Adrenal gland (tissue), 12 donors: ENCODE data around the gene CTNND2. TPM values are rescaled to one million over a fixed set of nuclear protein-coding genes. Genes with fewer than 3 reads are reported as not detected.

Experiments used
- DNase-seq, 7 donors: peaks; one replicate each; pipeline ENCODE4 v3.0.0-alpha.2; 2019 to 2020
- H3K27ac ChIP-seq, 5 donors: fragments of 200-600 bp; sonication (generic) in 4 of 5; 1 replicate in 3 of 5; 2 replicates in 2 of 5; pipeline versions ENCODE4 v1.5.1 to v1.8.0; 2016 to 2020; ENCODE audit warnings: mild to moderate bottlenecking in 1 of 5
- H3K27me3 ChIP-seq: fragments of 200-600 bp; 2 replicates; pipeline ENCODE4 v1.8.0; 2021
- H3K36me3 ChIP-seq, 2 donors: fragments of 200-600 bp; replicated peaks in 1 of 2; 1 replicate in 1 of 2; 2 replicates in 1 of 2; pipeline versions ENCODE4 v1.5.1 to v1.8.0; 2018 to 2022
- H3K4me1 ChIP-seq, 2 donors: fragments of 200-600 bp; replicated peaks in 1 of 2; 1 replicate in 1 of 2; 2 replicates in 1 of 2; pipeline versions ENCODE4 v1.5.1 to v1.8.0; 2018 to 2021
- H3K4me3 ChIP-seq, 4 donors: fragments of 200-600 bp; sonication (generic) in 3 of 4; one replicate each; pipeline ENCODE4 v1.5.1; 2016 to 2018
- H3K9me3 ChIP-seq, 3 donors: fragments of 200-600 bp; sonication (generic) in 1 of 3; replicated peaks in 1 of 3; 1 replicate in 2 of 3; 2 replicates in 1 of 3; pipeline versions ENCODE4 v1.5.1 to v1.8.0; 2016 to 2021
- POLR2A ChIP-seq, 2 donors: fragments of 450-650 bp; IDR thresholded peaks; one replicate each; pipeline ENCODE4 v1.6.1; 2017; ENCODE audit warnings: antibody characterized with exemption in 2 of 2, mild to moderate bottlenecking in 2 of 2, moderate library complexity in 1 of 2
- WGBS, 4 donors: extraction: QIAGEN DNeasy Blood & Tissue Kit in 2 of 4; methylation state at CpG; one replicate each; pipeline versions ENCODE4 v1.1.5 to v1.1.7; 2013 to 2017; 5-methylcytosine and 5-hydroxymethylcytosine counted together
- intact Hi-C, 2 donors: fragments of 100-400 bp; cut with DNase I; formaldehyde crosslinking; loops; one replicate each; pipeline versions ENCODE4 v1.14.1 to v1.15.0; 2022 to 2023
- polyA plus RNA-seq, 3 donors: library from polyadenylated mRNA; stranded (reverse); fragments of 200-250 nt in 2 of 3; fragments of 350-450 nt in 1 of 3; fragmentation: Illumina TruSeq in 1 of 3; extraction: RNeasy Lipid Tissue Mini Kit (QIAGEN cat#74804) in 1 of 3; gene quantifications; one replicate each; pipeline ENCODE4 v1.2.3, GENCODE V29; 2013 to 2014
- total RNA-seq, 9 donors: library from RNA; depleted of rRNA in 4 of 9; stranded (reverse); fragments of >200 nt in 4 of 9; fragments of 120-200 nt in 1 of 9; fragmentation: NEBNext Ultra II Directional in 1 of 9; extraction: Animal tissue kit (Norgen Biotek cat#: 25700) in 1 of 9; gene quantifications; one replicate each; pipeline versions ENCODE4 v1.1.0 to v1.2.4, GENCODE V29; 2013 to 2023
- TF ChIP-seq, protein P1 (sequence below), 6 experiments: fragments of 450-650 bp in 4 of 6; fragments of 200-600 bp in 2 of 6; sonication (generic) in 1 of 6; IDR thresholded peaks; 1 replicate in 5 of 6; 2 replicates in 1 of 6; pipeline versions ENCODE4 v1.5.1 to v1.8.0; 2016 to 2021; ENCODE audit warnings: antibody characterized with exemption in 6 of 6, mild to moderate bottlenecking in 2 of 6, moderate library complexity in 1 of 6
- donor health status: healthy with polysubstance abuse.
- donor health status: Bipolar disorder and iron deficiency.
- donor health status: DM: yes; HTN: yes; CAD: no.
- donor health status: DM: no; HTN: no; CAD: no.
- donor health status: DM: no; HTN: no; CAD: no.
- donor health status: DM: yes; HTN: yes; CAD: no.

Gene CTNND2
- total and polyA plus RNA-seq, 12 donors = 0.34 to 4.2 (median 1.1) TPM; not detected in 1

DNA sequence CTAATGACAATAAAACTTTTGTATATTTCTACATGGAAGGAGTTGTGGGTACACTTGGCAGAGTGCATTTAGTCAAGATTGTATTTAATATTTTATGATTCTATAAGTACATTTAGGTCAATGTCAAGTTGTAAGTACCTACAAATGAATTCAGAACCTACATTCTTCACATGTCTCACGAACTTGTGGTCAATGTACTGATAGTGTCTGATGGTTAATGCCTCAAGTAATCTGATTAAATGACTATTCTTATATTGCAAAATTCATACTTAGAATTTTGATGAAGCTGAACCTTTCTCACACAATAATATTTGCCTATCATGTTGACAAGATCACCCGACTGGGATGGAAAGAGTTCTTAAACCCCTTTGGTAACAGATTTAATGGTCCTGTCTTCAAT lies 444.5 kb downstream of the CTNND2 start:
- Histone ChIP-seq H3K27ac (no peak overlapping the region), H3K27me3 (no peaks in the 10 kb centered on the region), H3K36me3 (no peaks in the 10 kb centered on the region), H3K4me1 (no peaks in the 10 kb centered on the region), H3K9me3 (no peaks in the 10 kb centered on the region), H3K4me3 (no peak overlapping the region)
- WGBS, 4 donors = 61 to 66% (median 62%) methylated on average over 2 of the region's 2 CpGs
- DNase-seq = no peak
- TF ChIP-seq POLR2A (IDR thresholded peaks at IDR 0.05) = no peak
- TF ChIP-seq, protein P1, sequence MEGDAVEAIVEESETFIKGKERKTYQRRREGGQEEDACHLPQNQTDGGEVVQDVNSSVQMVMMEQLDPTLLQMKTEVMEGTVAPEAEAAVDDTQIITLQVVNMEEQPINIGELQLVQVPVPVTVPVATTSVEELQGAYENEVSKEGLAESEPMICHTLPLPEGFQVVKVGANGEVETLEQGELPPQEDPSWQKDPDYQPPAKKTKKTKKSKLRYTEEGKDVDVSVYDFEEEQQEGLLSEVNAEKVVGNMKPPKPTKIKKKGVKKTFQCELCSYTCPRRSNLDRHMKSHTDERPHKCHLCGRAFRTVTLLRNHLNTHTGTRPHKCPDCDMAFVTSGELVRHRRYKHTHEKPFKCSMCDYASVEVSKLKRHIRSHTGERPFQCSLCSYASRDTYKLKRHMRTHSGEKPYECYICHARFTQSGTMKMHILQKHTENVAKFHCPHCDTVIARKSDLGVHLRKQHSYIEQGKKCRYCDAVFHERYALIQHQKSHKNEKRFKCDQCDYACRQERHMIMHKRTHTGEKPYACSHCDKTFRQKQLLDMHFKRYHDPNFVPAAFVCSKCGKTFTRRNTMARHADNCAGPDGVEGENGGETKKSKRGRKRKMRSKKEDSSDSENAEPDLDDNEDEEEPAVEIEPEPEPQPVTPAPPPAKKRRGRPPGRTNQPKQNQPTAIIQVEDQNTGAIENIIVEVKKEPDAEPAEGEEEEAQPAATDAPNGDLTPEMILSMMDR (IDR thresholded peaks at IDR 0.05) = no peak
- intact Hi-C loops = no loop called here

DNA sequence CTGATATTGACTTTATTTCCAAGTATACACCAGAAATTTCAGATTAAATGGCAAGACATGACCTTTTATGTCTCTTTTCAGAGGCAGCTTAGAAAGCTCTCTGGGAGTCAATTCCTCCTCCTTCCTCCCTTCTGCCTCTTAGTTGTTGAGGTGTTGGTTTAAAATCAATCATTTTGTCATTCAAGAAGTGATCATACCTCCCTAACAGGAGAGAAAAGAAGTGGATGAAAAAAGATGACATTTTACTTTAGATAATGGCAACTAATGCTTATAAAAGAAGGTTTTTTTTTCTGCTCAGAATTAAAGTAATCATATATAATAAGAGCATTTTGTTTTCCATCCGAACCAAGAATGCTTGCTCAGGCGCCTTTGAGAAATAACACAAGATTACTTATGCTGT lies 448.7 kb downstream of the CTNND2 start:
- intact Hi-C loops = no loop called here
- Histone ChIP-seq H3K4me1 (no peaks in the 10 kb centered on the region), H3K9me3 (no peaks in the 10 kb centered on the region), H3K36me3 (no peaks in the 10 kb centered on the region), H3K4me3 (no peak overlapping the region), H3K27me3 (no peaks in the 10 kb centered on the region), H3K27ac (no peak overlapping the region)
- no peak for DNase-seq
- TF ChIP-seq POLR2A (IDR thresholded peaks at IDR 0.05) = no peak
- TF ChIP-seq, protein P1 (IDR thresholded peaks at IDR 0.05) = no peak
- WGBS, 4 donors = 82 to 92% (median 87%) methylated on average over 2 of the region's 2 CpGs

DNA sequence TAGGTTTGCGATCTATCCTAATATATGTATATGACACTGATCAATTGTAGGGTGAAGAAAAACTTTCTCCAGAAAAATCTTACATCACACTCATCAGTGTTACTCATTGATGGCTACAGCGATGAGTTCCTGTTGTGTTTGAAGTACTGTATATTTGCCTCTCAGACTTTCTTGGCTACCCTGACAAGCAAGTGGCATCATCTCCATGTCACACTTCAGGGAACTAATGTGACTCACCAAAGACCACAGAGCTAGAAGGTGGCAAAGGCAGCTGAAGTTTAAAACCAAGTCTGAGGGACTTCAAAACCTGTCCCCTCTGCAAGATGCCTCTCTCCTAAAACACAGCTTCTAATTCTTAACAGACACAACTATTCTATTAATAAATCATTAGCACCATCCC lies 451.4 kb downstream of the CTNND2 start:
- Histone ChIP-seq H3K36me3 (no peaks in the 10 kb centered on the region), H3K9me3 (no peaks in the 10 kb centered on the region), H3K4me1 (no peaks in the 10 kb centered on the region), H3K27ac (no peak overlapping the region), H3K4me3 (no peak overlapping the region), H3K27me3 (no peaks in the 10 kb centered on the region)
- TF ChIP-seq POLR2A (IDR thresholded peaks at IDR 0.05) = no peak
- TF ChIP-seq, protein P1 (IDR thresholded peaks at IDR 0.05) = no peak
- 86 to 95% (median 89%) methylated on average over 2 of the region's 2 CpGs for WGBS, 4 donors
- DNase-seq = no peak
- intact Hi-C loops = no loop called here

DNA sequence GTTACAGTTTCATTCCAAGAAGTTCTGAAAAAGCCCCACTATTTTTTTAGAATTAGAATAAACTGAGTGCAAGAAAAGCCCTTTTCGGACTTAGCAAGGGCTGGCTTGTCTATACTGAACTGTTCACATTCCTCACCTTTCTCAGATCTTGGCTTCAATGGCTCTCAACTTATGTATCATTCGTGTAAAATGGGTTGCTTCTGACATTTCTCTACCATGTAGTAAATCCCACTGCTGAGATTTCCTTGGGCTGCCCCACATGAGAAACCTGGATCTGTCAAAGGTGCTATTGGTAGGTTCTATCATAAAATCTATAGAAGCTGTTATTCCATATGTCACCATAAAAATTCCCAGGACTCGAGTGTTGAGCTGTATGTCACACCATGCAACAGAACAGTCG lies 454.3 kb downstream of the CTNND2 start:
- no peak for DNase-seq
- H3K9me3 ChIP-seq = no peaks in the 10 kb centered on the region
- no peaks in the 10 kb centered on the region for H3K27me3 ChIP-seq
- H3K27ac ChIP-seq = no peak overlapping the region
- no peaks in the 10 kb centered on the region for H3K36me3 ChIP-seq
- intact Hi-C loops = no loop called here
- H3K4me1 ChIP-seq = no peaks in the 10 kb centered on the region
- no peak for TF ChIP-seq POLR2A (IDR thresholded peaks at IDR 0.05)
- TF ChIP-seq, protein P1 (IDR thresholded peaks at IDR 0.05) = no peak
- H3K4me3 ChIP-seq = no peak overlapping the region
- 67 to 80% (median 68%) methylated on average over 4 of the region's 4 CpGs for WGBS, 4 donors
